Activated naive CD8-positive, alpha-beta T cell (primary cell): Measurements from ENCODE around the gene FSIP1.

Experiments used
- H3K27ac Mint-ChIP-seq: one replicate; pipeline ENCODE4 v1.8.0; 2021; ENCODE audit warnings: mixed read lengths
- H3K27me3 Mint-ChIP-seq: one replicate; pipeline ENCODE4 v1.8.0; 2021; ENCODE audit warnings: mixed read lengths
- H3K36me3 Mint-ChIP-seq: one replicate; pipeline ENCODE4 v1.8.0; 2021; ENCODE audit warnings: mixed read lengths
- H3K4me1 Mint-ChIP-seq: one replicate; pipeline ENCODE4 v1.8.0; 2021; ENCODE audit warnings: low read depth, mixed read lengths
- H3K4me3 Mint-ChIP-seq: one replicate; pipeline ENCODE4 v1.8.0; 2021; ENCODE audit warnings: mild to moderate bottlenecking, mixed read lengths
- H3K9me3 Mint-ChIP-seq: one replicate; pipeline ENCODE4 v1.8.0; 2021; ENCODE audit warnings: low read depth, mixed read lengths

Gene FSIP1

GRCh38 chr15:39651295-39651694 is 131.3 kb downstream of the FSIP1 start:
- no peaks in the 10 kb centered on the region for H3K36me3 Mint-ChIP-seq
- H3K4me3 Mint-ChIP-seq, result no peak overlapping the region
- no peak overlapping the region for H3K27ac Mint-ChIP-seq
- H3K4me1 Mint-ChIP-seq, result no peaks in the 10 kb centered on the region
- no peaks in the 10 kb centered on the region for H3K27me3 Mint-ChIP-seq
- H3K9me3 Mint-ChIP-seq, result no peaks in the 10 kb centered on the region

DNA sequence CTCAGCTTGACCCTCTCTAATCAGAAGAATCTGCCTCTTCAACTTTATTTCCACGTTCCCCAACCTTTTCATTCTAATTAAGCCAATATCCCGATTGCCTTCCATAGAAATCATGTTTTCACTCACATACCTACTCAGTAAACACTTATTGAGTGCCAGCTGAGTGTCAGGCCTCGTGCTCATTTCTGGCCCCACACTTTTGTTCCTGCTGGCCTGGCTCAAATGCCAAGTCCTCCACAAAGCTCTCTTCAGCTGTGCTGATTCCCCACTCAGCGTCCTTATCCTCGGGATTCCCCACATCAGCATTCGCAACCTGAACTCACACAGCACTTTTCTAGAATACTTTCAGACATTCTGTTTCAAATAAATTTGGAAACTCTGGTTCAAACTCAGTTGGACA is 132.9 kb downstream of the FSIP1 start:
- Mint-ChIP-seq H3K36me3 (no peaks in the 10 kb centered on the region), H3K27ac (no peak overlapping the region), H3K9me3 (no peaks in the 10 kb centered on the region), H3K27me3 (no peaks in the 10 kb centered on the region), H3K4me1 (no peaks in the 10 kb centered on the region), H3K4me3 (no peak overlapping the region)

GRCh38 chr15:39646425-39646824 is 136.2 kb downstream of the FSIP1 start:
- no peaks in the 10 kb centered on the region for H3K9me3 Mint-ChIP-seq
- H3K4me3 Mint-ChIP-seq, result no peak overlapping the region

GRCh38 chr15:39645976-39646257 is 136.7 kb downstream of the FSIP1 start:
- peaks cover 17% of the 10 kb centered on the region for H3K4me1 Mint-ChIP-seq
- no peak overlapping the region for H3K27ac Mint-ChIP-seq
- H3K9me3 Mint-ChIP-seq, result no peaks in the 10 kb centered on the region
- no peaks in the 10 kb centered on the region for H3K27me3 Mint-ChIP-seq
- H3K36me3 Mint-ChIP-seq, result no peaks in the 10 kb centered on the region
- no peak overlapping the region for H3K4me3 Mint-ChIP-seq

More at GRCh38 chr15:39646425-39646824, 136.2 kb downstream of the FSIP1 start:
- H3K27ac Mint-ChIP-seq, result no peak overlapping the region
- no peaks in the 10 kb centered on the region for H3K36me3 Mint-ChIP-seq
- no peaks in the 10 kb centered on the region for H3K27me3 Mint-ChIP-seq
- peaks cover 14% of the 10 kb centered on the region for H3K4me1 Mint-ChIP-seq

DNA sequence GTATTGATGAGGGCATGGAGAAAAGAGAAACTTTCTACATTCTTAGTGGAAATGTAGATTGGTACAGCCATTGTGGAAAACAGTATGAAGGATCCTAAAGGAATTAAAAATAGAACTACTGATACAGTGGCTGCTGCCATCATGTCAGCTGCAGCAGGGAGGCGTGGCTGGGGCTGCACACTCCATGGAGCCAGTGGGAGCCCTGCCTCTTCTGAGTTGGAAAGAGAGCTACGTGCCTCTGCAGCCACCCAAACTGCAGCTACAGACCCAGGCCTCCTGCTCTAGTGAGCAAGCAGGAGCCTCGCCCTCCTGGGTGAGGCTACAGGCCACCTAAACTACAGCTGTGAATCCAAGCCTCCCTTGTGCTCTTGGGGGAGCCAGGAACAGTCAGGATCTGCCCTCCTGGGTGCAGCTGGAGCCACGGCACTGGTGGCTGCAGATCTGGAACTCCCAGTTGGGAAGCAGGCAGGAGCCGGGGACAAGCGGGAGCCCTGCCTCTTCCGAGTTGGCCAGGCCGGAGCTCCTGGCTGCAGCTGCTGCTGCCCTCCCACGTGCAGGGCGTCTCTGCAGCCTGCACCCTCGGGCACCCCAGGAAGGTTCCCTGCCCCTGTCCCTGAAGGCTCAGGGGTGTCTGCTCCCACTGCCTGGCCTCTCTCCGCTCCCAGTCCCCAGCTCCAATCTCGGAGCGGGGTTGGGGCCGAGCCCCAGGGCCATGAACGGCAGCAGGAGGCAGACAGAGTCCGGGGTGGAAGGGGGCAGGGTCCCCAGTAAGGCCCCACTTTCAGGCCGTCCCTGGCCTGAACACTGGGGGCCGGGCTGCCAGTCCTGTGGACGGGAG is 137.3 kb downstream of the FSIP1 start:
- no peaks in the 10 kb centered on the region for H3K36me3 Mint-ChIP-seq
- no peak overlapping the region for H3K27ac Mint-ChIP-seq
- no peaks in the 10 kb centered on the region for H3K9me3 Mint-ChIP-seq
- peaks cover 20% of the 10 kb centered on the region for H3K4me1 Mint-ChIP-seq
- no peak overlapping the region for H3K4me3 Mint-ChIP-seq
- no peaks in the 10 kb centered on the region for H3K27me3 Mint-ChIP-seq

DNA sequence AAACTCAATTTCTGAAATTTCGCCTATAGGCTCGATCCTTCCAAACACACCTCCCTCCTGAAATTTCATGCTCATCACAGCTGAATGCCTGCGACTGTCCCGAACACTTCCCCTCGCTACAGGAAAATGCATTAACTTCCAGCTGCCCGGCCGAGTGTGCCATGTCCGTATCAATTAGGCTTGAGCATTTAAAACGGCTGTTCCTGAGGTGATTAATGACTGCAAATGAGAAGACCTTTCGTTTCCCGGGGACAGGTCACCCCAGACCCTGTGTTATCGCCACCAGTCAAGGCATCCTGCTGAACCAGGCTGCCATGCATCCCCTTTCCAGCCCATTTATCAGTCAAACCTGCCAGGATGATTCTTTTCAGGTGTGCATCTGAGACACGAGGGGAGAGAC is 138.5 kb downstream of the FSIP1 start:
- Mint-ChIP-seq H3K27me3 (no peaks in the 10 kb centered on the region), H3K36me3 (no peaks in the 10 kb centered on the region), H3K9me3 (no peaks in the 10 kb centered on the region), H3K4me3 (no peak overlapping the region), H3K27ac (no peak overlapping the region), H3K4me1 (peaks cover 20% of the 10 kb centered on the region)

GRCh38 chr15:39643727-39644126 is 138.9 kb downstream of the FSIP1 start:
- H3K9me3 Mint-ChIP-seq, result no peaks in the 10 kb centered on the region
- H3K4me1 Mint-ChIP-seq, result peaks cover 20% of the 10 kb centered on the region
- no peaks in the 10 kb centered on the region for H3K36me3 Mint-ChIP-seq
- no peaks in the 10 kb centered on the region for H3K27me3 Mint-ChIP-seq
- no peak overlapping the region for H3K4me3 Mint-ChIP-seq
- peak overlapping the region; percentile 16 for H3K27ac Mint-ChIP-seq

DNA sequence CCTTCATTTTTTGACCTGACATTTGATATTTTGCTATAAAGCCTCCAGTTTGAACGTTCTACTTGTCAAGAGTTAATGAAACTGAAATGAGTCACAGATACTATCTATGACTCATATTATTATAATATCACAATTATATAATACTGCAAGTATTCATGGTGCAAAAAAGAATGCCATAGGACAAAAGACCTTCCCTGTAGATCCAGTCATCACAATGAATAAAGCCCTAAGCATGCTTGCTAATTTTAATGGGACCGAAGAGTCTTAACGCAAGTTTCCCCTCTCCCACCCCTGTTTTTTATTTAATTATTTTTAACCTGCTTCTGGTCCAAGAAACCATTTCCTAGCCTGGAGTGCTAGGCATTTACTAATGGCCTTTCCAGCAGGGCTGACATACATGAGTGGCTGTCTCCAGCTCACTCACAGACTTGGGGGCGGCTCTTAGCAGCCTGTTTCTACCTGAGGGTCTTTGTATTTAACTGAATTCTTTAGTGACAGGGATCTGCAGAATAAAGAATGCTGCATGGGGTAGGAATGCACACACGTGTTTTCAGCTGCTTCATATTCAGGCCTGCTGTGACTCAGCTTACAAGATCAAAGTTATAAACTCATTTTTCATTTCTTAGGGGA is 140.5 kb downstream of the FSIP1 start:
- no peaks in the 10 kb centered on the region for H3K9me3 Mint-ChIP-seq
- H3K36me3 Mint-ChIP-seq, result no peaks in the 10 kb centered on the region
- H3K4me3 Mint-ChIP-seq, result no peak overlapping the region
- peaks cover 20% of the 10 kb centered on the region for H3K4me1 Mint-ChIP-seq
- no peak overlapping the region for H3K27ac Mint-ChIP-seq
- peaks cover 3% of the 10 kb centered on the region for H3K27me3 Mint-ChIP-seq

DNA sequence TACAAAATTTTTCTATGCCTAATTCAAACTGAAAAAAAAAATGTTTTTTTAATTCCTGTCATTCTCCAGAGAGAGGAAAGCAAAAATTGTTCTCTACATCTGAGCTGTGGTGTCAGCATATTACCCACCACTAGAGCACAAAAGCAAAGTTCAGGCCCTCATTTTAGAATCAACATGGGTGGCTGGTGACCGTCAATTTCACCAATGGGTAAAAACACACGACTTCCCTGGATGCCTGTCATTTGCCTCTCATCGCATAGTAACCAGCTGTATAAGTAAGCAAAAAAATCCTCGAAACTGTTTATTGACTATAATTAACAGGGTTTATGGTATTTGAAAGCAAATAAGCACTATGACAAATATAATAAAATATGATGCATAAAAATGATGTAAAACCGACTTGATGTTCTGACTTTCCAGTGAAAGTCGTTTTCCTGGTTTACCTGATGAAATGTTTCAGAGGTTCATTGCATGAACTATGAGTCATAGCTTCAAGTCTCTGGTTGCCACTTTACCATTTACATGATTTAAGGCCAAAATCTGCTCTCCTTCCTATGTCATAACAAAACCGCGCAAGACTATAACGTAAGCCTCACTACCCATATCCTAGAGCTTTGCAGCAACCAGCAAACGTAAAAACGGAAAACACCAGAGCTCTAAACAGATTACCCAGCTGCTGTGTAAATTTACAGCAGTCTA is 141.3 kb downstream of the FSIP1 start:
- H3K9me3 Mint-ChIP-seq, result no peaks in the 10 kb centered on the region

DNA sequence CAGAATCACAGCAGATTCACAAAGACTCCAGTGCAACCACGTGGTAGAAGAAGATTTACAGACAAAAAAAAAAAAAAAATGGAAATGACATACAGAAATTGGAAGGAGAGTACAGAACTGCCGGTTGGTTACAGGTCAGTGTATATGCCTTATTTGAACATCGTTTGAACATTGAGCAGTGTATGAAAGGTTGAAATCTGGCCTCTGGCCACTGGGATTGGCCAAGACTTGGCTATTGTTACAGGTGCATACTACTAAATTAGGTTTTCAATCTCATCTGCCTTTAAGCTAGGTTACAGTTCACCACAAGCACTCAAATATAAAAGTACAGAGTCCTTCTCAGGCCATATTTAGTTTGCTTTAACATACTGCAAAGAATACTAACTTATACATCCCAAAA is 142.0 kb downstream of the FSIP1 start:
- Mint-ChIP-seq H3K36me3 (no peaks in the 10 kb centered on the region), H3K27me3 (peaks cover 3% of the 10 kb centered on the region), H3K9me3 (no peaks in the 10 kb centered on the region), H3K27ac (no peak overlapping the region), H3K4me3 (no peak overlapping the region), H3K4me1 (peaks cover 20% of the 10 kb centered on the region)

More for the DNA sequence above, 141.3 kb downstream of the FSIP1 start:
- no peak overlapping the region for H3K4me3 Mint-ChIP-seq
- H3K36me3 Mint-ChIP-seq, result no peaks in the 10 kb centered on the region
- peaks cover 3% of the 10 kb centered on the region for H3K27me3 Mint-ChIP-seq
- no peak overlapping the region for H3K27ac Mint-ChIP-seq
- H3K4me1 Mint-ChIP-seq, result peaks cover 20% of the 10 kb centered on the region

GRCh38 chr15:39639037-39639436 is 143.6 kb downstream of the FSIP1 start:
- no peak overlapping the region for H3K4me3 Mint-ChIP-seq
- H3K9me3 Mint-ChIP-seq, result no peaks in the 10 kb centered on the region
- no peaks in the 10 kb centered on the region for H3K36me3 Mint-ChIP-seq
- peaks cover 3% of the 10 kb centered on the region for H3K27me3 Mint-ChIP-seq
- no peak overlapping the region for H3K27ac Mint-ChIP-seq
- H3K4me1 Mint-ChIP-seq, result peaks cover 17% of the 10 kb centered on the region

GRCh38 chr15:39638041-39638440 is 144.6 kb downstream of the FSIP1 start:
- H3K36me3 Mint-ChIP-seq, result no peaks in the 10 kb centered on the region
- peaks cover 13% of the 10 kb centered on the region for H3K4me1 Mint-ChIP-seq
- H3K27ac Mint-ChIP-seq, result no peak overlapping the region
- peaks cover 3% of the 10 kb centered on the region for H3K27me3 Mint-ChIP-seq
- H3K9me3 Mint-ChIP-seq, result no peaks in the 10 kb centered on the region
- no peak overlapping the region for H3K4me3 Mint-ChIP-seq

GRCh38 chr15:39631357-39631756 is 151.3 kb downstream of the FSIP1 start:
- H3K9me3 Mint-ChIP-seq, result no peaks in the 10 kb centered on the region
- H3K4me1 Mint-ChIP-seq, result peaks cover 47% of the 10 kb centered on the region
- no peaks in the 10 kb centered on the region for H3K36me3 Mint-ChIP-seq
- no peaks in the 10 kb centered on the region for H3K27me3 Mint-ChIP-seq
- H3K27ac Mint-ChIP-seq, result peak overlapping the region; percentile 86
- peak overlapping the region; percentile 44 for H3K4me3 Mint-ChIP-seq

- no peaks in the 10 kb centered on the region for H3K27me3 Mint-ChIP-seq
- H3K27ac Mint-ChIP-seq, result peak overlapping the region; percentile 74
- peaks cover 62% of the 10 kb centered on the region for H3K4me1 Mint-ChIP-seq
- no peak overlapping the region for H3K4me3 Mint-ChIP-seq
- peaks cover 3% of the 10 kb centered on the region for H3K36me3 Mint-ChIP-seq
- no peaks in the 10 kb centered on the region for H3K9me3 Mint-ChIP-seq
Measured at GRCh38 chr15:39629906-39630305, 152.7 kb downstream of the FSIP1 start.

- no peak overlapping the region for H3K4me3 Mint-ChIP-seq
- H3K4me1 Mint-ChIP-seq, result peaks cover 67% of the 10 kb centered on the region
- H3K27ac Mint-ChIP-seq, result peak overlapping the region; percentile 74
- no peaks in the 10 kb centered on the region for H3K9me3 Mint-ChIP-seq
- peaks cover 5% of the 10 kb centered on the region for H3K36me3 Mint-ChIP-seq
- no peaks in the 10 kb centered on the region for H3K27me3 Mint-ChIP-seq
Measured at GRCh38 chr15:39629371-39629770, 153.3 kb downstream of the FSIP1 start.
